Bronchial epithelial cell (primary cell): Measurements from ENCODE around the gene SCYGR1. TPM values are rescaled to one million over a fixed set of nuclear protein-coding genes. Genes with fewer than 3 reads are reported as not detected.
A peak's percentile ranks its signal among the peaks of the same experiment; 100 is the strongest.

Source experiments
- DNase-seq: peaks from one replicate; pipeline ENCODE4 v3.0.0-alpha.2; 2010; ENCODE audit warnings: low read depth
- FAIRE-seq: peaks from 2 replicates; lab custom pipeline; 2011; peaks lifted over from hg19 to GRCh38; lab: Jason Lieb, UNC
- H3K27me3 ChIP-seq: 2 replicates; pipeline ENCODE4 v1.5.1; 2011; ENCODE audit warnings: low read length; ENCODE audit not compliant: control insufficient read depth, insufficient read depth
- H3K36me3 ChIP-seq: 2 replicates; pipeline ENCODE4 v1.5.1; 2011; ENCODE audit warnings: low read length; ENCODE audit not compliant: control insufficient read depth, insufficient read depth
- H3K4me3 ChIP-seq: 2 replicates; pipeline ENCODE4 v1.5.1; 2011; ENCODE audit warnings: mild to moderate bottlenecking, low read depth, low read length, control low read depth
- total RNA-seq: library from RNA; depleted of rRNA; stranded (reverse); fragments of >200 nt; gene quantifications from 2 replicates; pipeline ENCODE4 v1.2.1, GENCODE V29; 2014
- TF ChIP-seq, protein P1 (sequence below): IDR thresholded peaks from 2 replicates; pipeline ENCODE4 v1.5.1; 2011; ENCODE audit warnings: mild to moderate bottlenecking, moderate library complexity, low read length, control low read depth, inconsistent platforms; ENCODE audit not compliant: insufficient read depth, severe bottlenecking

SCYGR1 gene
- total RNA-seq, 1 donor from 2014 or later, result not detected

DNA sequence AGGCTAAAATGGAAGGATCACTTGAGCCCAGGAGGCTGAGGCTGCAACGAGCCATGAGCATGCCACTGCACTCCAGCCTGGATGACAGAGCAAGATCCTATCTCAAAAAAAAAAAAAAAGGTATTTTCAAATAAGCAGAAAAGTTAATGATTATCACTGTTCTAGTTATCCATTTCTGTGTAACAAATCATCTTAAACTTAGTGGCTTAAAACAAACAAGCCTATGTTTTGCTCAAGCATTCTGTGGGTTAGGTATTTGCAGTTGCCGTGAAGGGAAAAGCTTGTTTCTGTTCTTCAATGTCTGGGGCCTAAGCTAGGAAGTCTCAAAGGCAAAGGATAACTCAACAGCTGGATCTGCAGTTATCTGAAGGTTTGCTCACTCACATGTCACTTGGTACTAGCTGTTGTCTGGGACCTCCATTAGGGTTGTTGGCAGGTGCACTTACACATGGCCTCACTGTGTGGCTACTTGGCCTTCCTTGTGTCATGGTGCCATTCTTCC, 48.6 kb downstream of the SCYGR1 start:
- peaks cover 1% of the 10 kb centered on the region for H3K36me3 ChIP-seq
- H3K27me3 ChIP-seq, result no peaks in the 10 kb centered on the region
- peak; percentile 72 for FAIRE-seq
- no peak overlapping the region for H3K4me3 ChIP-seq
- DNase-seq, result no peak
- TF ChIP-seq, protein P1, sequence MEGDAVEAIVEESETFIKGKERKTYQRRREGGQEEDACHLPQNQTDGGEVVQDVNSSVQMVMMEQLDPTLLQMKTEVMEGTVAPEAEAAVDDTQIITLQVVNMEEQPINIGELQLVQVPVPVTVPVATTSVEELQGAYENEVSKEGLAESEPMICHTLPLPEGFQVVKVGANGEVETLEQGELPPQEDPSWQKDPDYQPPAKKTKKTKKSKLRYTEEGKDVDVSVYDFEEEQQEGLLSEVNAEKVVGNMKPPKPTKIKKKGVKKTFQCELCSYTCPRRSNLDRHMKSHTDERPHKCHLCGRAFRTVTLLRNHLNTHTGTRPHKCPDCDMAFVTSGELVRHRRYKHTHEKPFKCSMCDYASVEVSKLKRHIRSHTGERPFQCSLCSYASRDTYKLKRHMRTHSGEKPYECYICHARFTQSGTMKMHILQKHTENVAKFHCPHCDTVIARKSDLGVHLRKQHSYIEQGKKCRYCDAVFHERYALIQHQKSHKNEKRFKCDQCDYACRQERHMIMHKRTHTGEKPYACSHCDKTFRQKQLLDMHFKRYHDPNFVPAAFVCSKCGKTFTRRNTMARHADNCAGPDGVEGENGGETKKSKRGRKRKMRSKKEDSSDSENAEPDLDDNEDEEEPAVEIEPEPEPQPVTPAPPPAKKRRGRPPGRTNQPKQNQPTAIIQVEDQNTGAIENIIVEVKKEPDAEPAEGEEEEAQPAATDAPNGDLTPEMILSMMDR, result no peak

Other genes with a start within 250 kb of the SCYGR1 start
- gene COL4A4, start 223.7 kb downstream of the SCYGR1 start, total RNA-seq, result under 0.01 and 0.13 TPM in 2 replicates
- gene COL4A3, start 223.3 kb downstream of the SCYGR1 start, total RNA-seq, result under 0.01 and 0.26 TPM in 2 replicates
- 63.4 and 68.2 TPM in 2 replicates for gene MFF, start 62.7 kb downstream of the SCYGR1 start, total RNA-seq
- not detected in 2 replicates for gene TM4SF20, start 8.6 kb downstream of the SCYGR1 start, total RNA-seq
- gene AGFG1, start 84.2 kb upstream of the SCYGR1 start, total RNA-seq, result 52.0 and 54.8 TPM in 2 replicates
- gene SCYGR2, start 210.9 kb upstream of the SCYGR1 start, total RNA-seq, result not detected in 2 replicates
- not detected in 2 replicates for gene SCYGR3, start 226.9 kb upstream of the SCYGR1 start, total RNA-seq
- gene SCYGR4, start 229.5 kb upstream of the SCYGR1 start, total RNA-seq, result not detected in 2 replicates